Effector memory CD4-positive, alpha-beta T cell (primary cell): Measurements from ENCODE around the gene PLXNB2.

ENCODE experiments used
- DNase-seq, 3 donors: peaks; one replicate each; pipeline ENCODE4 v3.0.0-alpha.2; 2020
- H3K27ac ChIP-seq: 2 replicates; pipeline ENCODE4 v1.7.0; 2013; ENCODE audit warnings: mild to moderate bottlenecking, low read length, moderate library complexity; ENCODE audit not compliant: insufficient read depth, poor library complexity, severe bottlenecking
- H3K27me3 ChIP-seq: replicated peaks from 2 replicates; pipeline ENCODE4 v1.7.0; 2013; ENCODE audit warnings: mild to moderate bottlenecking, low read length; ENCODE audit not compliant: insufficient read depth, control insufficient read depth, poor library complexity, severe bottlenecking
- H3K36me3 ChIP-seq: 2 replicates; pipeline ENCODE4 v1.7.0; 2013; ENCODE audit warnings: mild to moderate bottlenecking, low read length, moderate library complexity; ENCODE audit not compliant: control insufficient read depth, insufficient read depth
- H3K4me1 ChIP-seq: 2 replicates; pipeline ENCODE4 v1.7.0; 2013; ENCODE audit warnings: low read length, mild to moderate bottlenecking; ENCODE audit not compliant: control insufficient read depth, insufficient read depth, poor library complexity, severe bottlenecking
- H3K4me3 ChIP-seq: 2 replicates; pipeline ENCODE4 v1.7.0; 2013; ENCODE audit warnings: low read length, low read depth, mild to moderate bottlenecking; ENCODE audit not compliant: insufficient read depth, poor library complexity, severe bottlenecking
- H3K9me3 ChIP-seq: 2 replicates; pipeline ENCODE4 v1.7.0; 2013; ENCODE audit warnings: mild to moderate bottlenecking, low read length, moderate library complexity; ENCODE audit not compliant: control insufficient read depth

PLXNB2 gene

DNA sequence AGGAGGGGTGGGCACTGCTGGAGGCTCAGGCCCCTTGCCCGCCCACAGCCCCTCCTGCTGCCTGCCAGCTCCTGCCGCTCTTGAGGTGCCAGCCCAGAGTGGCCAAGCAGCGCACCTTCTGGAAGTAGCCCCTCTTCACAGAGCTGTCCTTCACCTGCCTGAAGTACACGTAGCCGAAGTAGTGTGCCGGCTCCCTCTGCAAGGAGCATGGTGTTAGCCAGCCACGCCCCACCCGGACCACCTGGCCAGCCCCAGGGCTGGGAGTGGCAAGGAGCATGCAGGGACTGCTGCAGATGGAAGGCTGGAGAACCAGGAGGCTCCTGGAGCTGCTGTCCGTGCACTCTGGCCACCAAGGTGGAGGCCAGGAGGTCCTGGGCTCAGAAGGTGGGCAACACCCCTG lies 9.7 kb upstream of the PLXNB2 start:
- DNase-seq = no peak
- Histone ChIP-seq H3K4me3 (no peak overlapping the region), H3K27me3 (no peaks in the 10 kb centered on the region), H3K36me3 (no peaks in the 10 kb centered on the region), H3K9me3 (no peaks in the 10 kb centered on the region), H3K4me1 (peaks cover 17% of the 10 kb centered on the region), H3K27ac (no peak overlapping the region)

DNA sequence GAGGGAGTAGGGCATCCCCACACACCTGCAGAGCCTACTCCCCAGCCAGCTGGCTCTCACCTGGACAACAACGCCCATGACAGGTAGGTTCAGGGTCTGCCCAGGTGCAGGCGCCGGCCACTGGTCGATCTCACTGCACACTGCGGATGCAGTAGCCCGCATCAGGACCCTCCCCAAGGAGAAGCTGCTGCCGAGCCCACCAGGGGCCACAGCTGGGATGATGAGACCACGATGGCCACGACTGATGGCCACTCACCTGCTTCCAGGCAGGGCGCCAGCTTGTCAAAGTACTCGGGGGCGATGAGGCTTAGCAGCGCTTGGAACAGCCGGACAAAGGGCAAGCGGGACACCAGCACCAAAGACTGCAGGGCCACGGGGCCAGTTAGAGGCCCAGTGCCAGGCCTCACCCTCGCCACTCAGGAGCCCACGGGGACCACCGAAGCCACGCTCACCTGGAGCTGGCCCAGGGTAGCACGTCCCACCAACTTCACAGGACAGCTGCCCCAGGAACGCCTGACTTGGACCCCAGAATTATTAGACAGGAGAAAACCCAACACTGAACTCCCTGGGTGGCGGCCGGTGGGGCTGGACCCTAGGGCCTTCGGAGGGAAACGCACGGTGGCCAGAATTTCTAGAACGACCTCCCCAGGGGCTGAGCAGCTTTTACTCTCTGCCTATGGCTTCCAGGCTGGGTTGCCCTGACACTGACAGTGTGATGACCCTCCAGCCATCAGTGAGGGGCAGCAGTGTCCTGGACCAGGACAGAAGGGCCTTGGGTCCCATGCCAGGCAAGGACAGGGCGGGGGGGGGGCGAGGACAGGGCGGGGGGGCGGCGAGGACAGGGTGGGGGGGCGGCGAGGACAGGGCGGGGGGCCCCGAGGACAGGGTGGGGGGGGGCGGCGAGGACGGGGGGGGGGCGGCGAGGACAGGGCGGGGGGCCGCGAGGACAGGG lies 8.9 kb upstream of the PLXNB2 start:
- H3K27ac ChIP-seq = no peak overlapping the region
- DNase-seq = no peak
- no peaks in the 10 kb centered on the region for H3K9me3 ChIP-seq
- peaks cover 17% of the 10 kb centered on the region for H3K4me1 ChIP-seq
- H3K4me3 ChIP-seq = no peak overlapping the region
- H3K36me3 ChIP-seq = no peaks in the 10 kb centered on the region
- H3K27me3 ChIP-seq = no peaks in the 10 kb centered on the region

DNA sequence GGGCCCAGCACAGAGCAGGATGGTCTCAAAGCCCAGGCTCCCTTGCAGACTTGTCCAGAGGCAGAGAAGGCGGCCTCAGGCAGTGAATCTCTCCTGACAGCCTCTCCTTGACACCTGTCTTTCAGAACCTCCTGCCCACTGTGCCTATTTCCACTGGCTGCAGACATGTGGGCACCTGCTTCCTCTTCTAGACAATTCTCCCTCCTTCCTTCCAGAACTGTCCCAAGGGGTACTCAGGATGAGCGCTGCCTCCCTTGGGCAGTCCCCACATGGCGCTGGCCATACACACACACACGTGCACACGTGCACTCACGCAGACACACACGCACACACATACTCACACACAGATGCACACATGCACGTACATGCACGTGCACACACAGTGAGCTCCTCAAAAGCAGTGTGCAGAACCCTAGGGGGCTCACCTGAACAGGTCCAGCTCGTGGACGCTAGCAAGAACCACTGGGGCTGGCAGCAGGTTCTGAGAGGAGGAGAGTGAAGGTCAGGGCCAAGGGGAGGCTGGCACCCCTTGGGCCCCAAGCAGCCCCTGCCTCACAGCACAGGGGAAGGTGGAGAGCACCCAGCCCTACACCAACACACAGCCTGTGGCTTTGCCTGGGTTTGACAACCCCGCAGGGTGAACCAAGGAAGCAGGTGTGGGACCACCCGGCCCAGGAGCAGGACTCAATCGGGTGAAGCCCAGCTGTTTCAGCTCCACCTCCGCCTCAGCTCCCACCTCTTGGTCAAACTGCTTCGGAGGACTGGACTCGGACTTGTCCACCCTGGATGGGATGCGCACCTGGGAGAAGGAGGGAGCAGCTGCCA lies 8.1 kb upstream of the PLXNB2 start:
- no peaks in the 10 kb centered on the region for H3K36me3 ChIP-seq
- peak overlapping the region; percentile 50 for H3K27ac ChIP-seq
- H3K27me3 ChIP-seq = no peaks in the 10 kb centered on the region
- no peak for DNase-seq
- no peak overlapping the region for H3K4me3 ChIP-seq
- H3K9me3 ChIP-seq = no peaks in the 10 kb centered on the region
- H3K4me1 ChIP-seq = peaks cover 17% of the 10 kb centered on the region

DNA sequence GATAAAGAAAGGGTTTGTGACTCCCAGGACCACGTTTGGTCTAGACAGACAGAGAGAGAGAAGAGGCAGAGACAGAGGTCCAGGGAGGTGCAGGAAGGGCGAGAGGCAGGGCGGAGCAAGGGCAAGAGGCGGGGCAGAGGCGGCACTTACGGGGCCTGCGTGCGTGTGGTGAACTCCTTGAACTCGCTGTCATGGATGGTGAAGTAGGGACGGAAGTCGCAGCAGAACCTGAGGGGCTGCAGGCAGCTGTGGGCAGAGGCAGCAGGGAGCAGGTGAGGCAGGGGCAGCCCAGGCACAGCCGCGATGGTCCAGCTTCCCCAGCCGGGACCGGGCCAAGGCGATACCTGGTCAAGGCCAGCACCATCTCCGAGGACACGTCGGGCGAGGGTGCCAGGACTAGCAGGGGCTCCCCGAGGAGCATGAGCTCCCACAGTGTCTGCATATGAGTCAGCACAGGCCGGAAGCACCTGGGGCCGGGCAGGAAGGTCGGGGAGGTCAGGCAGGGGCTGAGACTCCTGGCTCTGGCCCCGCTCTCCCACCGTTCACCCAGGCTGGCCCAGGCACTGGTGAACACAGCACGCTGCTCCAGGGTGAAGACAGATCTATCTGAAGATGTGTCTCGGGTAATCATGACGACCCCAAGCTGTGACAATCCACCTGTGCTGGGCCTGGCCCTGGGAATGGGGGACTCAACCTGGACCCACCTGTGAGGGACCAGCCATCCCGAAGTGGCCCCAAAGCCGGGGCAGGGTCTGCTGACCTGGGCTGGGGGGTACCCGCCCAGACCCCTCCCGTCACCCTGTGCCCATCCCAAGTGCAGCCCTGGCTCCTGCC lies 7.2 kb upstream of the PLXNB2 start:
- H3K27me3 ChIP-seq = no peaks in the 10 kb centered on the region
- no peaks in the 10 kb centered on the region for H3K9me3 ChIP-seq
- peaks cover 17% of the 10 kb centered on the region for H3K4me1 ChIP-seq
- DNase-seq = peak; percentile 16 to 38 (median 27)
- H3K27ac ChIP-seq = peak overlapping the region; percentile 50
- no peaks in the 10 kb centered on the region for H3K36me3 ChIP-seq
- H3K4me3 ChIP-seq = peak overlapping the region; percentile 44

DNA sequence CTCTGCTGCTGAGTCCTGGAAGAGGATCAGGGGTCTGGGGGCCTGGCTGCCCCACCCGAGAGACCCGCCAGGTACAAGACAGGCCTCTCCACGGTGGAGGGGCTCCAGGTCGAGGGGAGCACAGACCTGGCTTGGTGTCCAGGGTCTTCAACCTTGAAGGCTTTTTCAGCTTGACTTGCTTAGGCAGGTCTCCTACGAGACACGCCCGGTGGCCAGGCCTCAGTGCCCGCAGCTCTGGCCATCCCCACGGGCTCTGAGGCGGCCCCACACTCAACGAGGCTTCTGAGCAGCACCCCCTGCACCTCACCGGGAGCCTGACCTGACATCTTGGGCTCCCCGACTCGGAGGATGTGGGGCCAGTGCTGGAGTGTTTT lies 6.6 kb upstream of the PLXNB2 start:
- no peaks in the 10 kb centered on the region for H3K9me3 ChIP-seq
- peak overlapping the region; percentile 44 for H3K4me3 ChIP-seq
- H3K36me3 ChIP-seq = no peaks in the 10 kb centered on the region
- H3K27ac ChIP-seq = peak overlapping the region; percentile 50
- peaks cover 17% of the 10 kb centered on the region for H3K4me1 ChIP-seq
- H3K27me3 ChIP-seq = no peaks in the 10 kb centered on the region
- no peak for DNase-seq

DNA sequence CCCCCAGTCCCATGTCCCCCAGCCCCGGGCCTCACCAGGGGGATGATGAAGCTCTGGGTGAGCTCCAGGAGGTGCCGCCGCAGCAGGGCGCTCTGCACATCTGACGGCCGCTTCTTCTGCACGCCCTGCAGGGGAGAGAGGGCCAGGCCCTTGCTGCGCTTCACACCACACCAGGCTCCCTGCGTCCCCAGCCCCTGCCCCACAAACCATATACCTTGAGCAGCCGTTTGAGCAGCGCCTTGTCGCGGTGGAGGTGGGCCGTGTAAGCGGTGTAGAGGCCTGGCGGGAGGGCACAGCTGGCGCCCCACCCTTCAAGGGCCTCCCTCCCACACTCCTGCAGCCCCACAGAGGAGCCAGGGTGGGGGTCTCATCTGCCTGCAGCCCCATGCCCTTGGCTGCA lies 6.2 kb upstream of the PLXNB2 start:
- H3K36me3 ChIP-seq = no peaks in the 10 kb centered on the region
- no peaks in the 10 kb centered on the region for H3K27me3 ChIP-seq
- no peak overlapping the region for H3K27ac ChIP-seq
- no peak for DNase-seq
- H3K4me3 ChIP-seq = no peak overlapping the region
- peaks cover 17% of the 10 kb centered on the region for H3K4me1 ChIP-seq
- H3K9me3 ChIP-seq = no peaks in the 10 kb centered on the region

DNA sequence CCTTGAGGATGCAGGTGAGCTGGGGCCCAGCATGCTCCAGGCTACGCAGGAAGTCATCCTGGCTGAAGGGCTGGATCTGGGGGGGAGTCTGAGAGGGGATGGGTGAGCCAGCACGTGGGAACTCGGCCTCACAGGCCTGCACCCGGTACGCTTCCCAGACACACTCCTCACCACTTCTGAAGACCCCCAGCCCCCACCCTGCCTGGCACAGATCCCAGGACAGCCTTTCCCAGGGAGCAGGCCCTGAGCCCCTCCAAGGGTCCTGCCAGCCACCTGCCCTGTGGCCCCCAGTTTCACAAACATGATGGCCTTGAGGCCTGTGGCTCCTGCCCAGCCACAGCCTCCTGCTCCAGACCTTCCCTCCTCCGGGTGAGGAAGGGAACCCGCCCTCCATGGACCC lies 5.6 kb upstream of the PLXNB2 start:
- H3K4me1 ChIP-seq = peaks cover 17% of the 10 kb centered on the region
- no peak overlapping the region for H3K27ac ChIP-seq
- H3K36me3 ChIP-seq = no peaks in the 10 kb centered on the region
- no peak for DNase-seq
- H3K4me3 ChIP-seq = no peak overlapping the region
- H3K27me3 ChIP-seq = no peaks in the 10 kb centered on the region
- no peaks in the 10 kb centered on the region for H3K9me3 ChIP-seq

DNA sequence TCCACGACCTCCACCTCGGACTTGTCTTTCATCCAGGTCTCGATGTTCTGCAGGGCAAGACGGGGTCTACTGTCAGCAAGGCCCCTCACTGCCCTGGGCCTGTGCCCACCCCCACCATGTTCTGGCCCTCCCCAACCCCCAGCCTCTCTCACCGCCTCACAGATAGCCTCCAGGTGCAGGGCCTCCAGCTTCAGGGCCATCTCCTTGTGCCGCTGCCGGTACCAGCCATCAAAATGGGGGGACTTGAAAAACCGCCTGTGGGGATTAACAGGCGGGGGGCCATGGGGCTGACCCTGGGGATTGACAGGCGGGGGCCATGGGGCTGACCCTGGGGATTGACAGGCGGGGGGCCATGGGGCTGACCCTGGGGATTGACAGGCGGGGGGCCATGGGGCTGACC lies 4.9 kb upstream of the PLXNB2 start:
- peaks cover 17% of the 10 kb centered on the region for H3K4me1 ChIP-seq
- no peaks in the 10 kb centered on the region for H3K27me3 ChIP-seq
- H3K9me3 ChIP-seq = no peaks in the 10 kb centered on the region
- H3K4me3 ChIP-seq = no peak overlapping the region
- H3K36me3 ChIP-seq = no peaks in the 10 kb centered on the region
- no peak for DNase-seq
- no peak overlapping the region for H3K27ac ChIP-seq

DNA sequence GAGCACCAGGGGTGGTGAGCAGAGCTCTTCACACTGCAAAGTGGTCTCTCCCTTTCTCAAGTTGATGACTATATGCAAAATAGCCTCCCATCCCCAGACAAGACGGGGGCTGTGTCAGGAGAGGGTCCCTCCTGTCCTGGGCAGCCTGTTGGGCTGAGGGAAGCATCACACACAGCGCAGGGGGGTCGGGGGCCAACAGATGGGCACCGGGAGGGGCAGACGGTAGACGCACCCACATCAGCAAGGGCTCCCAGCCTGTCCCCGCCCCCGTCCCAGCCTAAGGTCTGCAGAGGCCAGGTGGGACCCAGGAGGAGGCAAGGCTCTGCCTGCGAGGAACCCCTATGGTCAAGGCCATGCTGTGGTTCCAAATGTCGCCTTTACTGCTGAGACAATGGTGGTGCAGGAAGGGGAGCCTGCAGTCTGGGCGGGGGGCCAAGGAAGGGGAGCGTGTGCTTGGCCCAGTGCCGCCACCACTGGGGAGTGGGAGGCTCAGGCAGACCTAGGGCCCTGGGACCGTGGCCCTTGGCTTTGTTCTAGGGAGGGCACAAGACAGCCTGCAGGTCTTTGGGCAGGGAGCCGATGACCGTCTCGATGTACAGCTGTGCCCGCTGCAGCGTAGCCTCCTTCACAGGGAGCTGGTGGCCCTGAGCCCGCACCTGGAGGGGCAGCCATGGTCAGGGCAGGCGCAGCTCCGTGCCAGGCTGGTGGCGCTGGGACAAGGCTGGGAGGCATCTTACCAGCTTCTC lies 4.3 kb upstream of the PLXNB2 start:
- peaks cover 21% of the 10 kb centered on the region for H3K4me1 ChIP-seq
- no peak for DNase-seq
- no peak overlapping the region for H3K27ac ChIP-seq
- peaks cover 2% of the 10 kb centered on the region for H3K27me3 ChIP-seq
- H3K9me3 ChIP-seq = no peaks in the 10 kb centered on the region
- no peaks in the 10 kb centered on the region for H3K36me3 ChIP-seq
- no peak overlapping the region for H3K4me3 ChIP-seq
